ENCODE measurements around the gene VPS35. TPM values are rescaled to one million over a fixed set of nuclear protein-coding genes. Genes with fewer than 3 reads are reported as not detected.

The VPS35 gene
- total RNA-seq, 1 donor from 2014 or later, result 102 TPM

DNA sequence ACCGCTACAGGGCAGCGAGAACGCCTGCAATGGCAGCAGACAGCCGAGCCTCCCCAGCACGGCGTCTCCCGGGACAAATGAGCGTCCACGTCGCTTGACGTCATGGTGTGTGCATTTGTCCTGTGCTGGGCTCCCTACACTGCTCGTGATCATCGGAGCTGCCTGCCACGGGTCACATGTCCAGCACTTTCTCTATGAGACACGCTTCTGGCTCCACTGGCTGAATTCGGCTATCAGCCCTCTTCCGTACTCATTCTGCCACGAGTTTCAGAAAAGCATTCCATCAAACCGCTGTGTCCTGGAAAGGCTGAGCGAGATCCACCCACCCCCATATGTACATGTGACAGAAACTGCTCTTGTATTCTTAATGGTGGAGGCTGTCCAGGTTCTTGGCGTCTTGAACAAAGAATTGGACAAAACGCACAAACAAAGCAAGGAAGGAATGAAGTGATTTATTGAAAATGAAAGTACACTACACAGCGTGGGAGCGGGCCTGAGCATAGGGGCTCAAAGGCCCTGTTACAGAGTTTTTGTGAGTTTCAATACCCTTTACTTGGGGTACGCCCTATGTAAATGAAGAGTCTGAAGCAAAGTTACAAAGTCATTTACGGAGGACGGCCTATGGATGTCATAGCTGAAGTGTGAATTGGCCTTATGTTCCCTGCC is 39.3 kb downstream of the VPS35 start:
- no peak overlapping the region for H3K4me3 Mint-ChIP-seq
- H3K9me3 Mint-ChIP-seq, result no peaks in the 10 kb centered on the region
- H3K27me3 Mint-ChIP-seq (ENCODE audit: low read depth), result no peaks in the 10 kb centered on the region
- DNase-seq (ENCODE audit: low read depth, low spot score), result no peak
- H3K4me1 Mint-ChIP-seq, result peaks cover 16% of the 10 kb centered on the region
- H3K27ac Mint-ChIP-seq (ENCODE audit: unreplicated experiment), result no peak overlapping the region
- TF ChIP-seq, protein P1, sequence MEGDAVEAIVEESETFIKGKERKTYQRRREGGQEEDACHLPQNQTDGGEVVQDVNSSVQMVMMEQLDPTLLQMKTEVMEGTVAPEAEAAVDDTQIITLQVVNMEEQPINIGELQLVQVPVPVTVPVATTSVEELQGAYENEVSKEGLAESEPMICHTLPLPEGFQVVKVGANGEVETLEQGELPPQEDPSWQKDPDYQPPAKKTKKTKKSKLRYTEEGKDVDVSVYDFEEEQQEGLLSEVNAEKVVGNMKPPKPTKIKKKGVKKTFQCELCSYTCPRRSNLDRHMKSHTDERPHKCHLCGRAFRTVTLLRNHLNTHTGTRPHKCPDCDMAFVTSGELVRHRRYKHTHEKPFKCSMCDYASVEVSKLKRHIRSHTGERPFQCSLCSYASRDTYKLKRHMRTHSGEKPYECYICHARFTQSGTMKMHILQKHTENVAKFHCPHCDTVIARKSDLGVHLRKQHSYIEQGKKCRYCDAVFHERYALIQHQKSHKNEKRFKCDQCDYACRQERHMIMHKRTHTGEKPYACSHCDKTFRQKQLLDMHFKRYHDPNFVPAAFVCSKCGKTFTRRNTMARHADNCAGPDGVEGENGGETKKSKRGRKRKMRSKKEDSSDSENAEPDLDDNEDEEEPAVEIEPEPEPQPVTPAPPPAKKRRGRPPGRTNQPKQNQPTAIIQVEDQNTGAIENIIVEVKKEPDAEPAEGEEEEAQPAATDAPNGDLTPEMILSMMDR (conservative IDR thresholded peaks at IDR 0.05), result no peak
- H3K36me3 Mint-ChIP-seq (ENCODE audit: low read depth), result peaks cover 11% of the 10 kb centered on the region

DNA sequence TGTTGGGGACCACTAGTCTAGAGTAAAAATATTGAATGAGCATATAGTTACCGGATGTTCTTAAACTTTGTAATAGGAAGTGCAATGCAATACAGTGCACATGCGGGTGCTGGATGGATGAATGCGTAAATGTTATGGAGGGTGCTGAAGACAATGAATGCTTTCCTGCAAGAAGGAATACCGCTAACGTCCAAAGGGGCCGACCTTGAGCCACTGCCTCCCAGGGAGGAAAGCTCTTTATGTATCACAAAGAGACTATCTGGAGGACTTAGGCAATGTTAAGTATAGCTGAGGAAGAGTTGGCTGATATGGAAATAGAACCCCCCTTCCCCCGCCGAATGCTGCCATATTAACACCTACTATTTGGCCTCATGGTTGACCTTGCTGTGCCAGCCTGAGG is 40.3 kb downstream of the VPS35 start:
- TF ChIP-seq, protein P1 (conservative IDR thresholded peaks at IDR 0.05), result no peak
- H3K36me3 Mint-ChIP-seq (ENCODE audit: low read depth), result peaks cover 15% of the 10 kb centered on the region
- no peak for DNase-seq (ENCODE audit: low read depth, low spot score)
- H3K27ac Mint-ChIP-seq (ENCODE audit: unreplicated experiment), result no peak overlapping the region
- peaks cover under 1% of the 10 kb centered on the region for H3K9me3 Mint-ChIP-seq
- no peak overlapping the region for H3K4me3 Mint-ChIP-seq
- H3K27me3 Mint-ChIP-seq (ENCODE audit: low read depth), result no peaks in the 10 kb centered on the region
- peaks cover 16% of the 10 kb centered on the region for H3K4me1 Mint-ChIP-seq

DNA sequence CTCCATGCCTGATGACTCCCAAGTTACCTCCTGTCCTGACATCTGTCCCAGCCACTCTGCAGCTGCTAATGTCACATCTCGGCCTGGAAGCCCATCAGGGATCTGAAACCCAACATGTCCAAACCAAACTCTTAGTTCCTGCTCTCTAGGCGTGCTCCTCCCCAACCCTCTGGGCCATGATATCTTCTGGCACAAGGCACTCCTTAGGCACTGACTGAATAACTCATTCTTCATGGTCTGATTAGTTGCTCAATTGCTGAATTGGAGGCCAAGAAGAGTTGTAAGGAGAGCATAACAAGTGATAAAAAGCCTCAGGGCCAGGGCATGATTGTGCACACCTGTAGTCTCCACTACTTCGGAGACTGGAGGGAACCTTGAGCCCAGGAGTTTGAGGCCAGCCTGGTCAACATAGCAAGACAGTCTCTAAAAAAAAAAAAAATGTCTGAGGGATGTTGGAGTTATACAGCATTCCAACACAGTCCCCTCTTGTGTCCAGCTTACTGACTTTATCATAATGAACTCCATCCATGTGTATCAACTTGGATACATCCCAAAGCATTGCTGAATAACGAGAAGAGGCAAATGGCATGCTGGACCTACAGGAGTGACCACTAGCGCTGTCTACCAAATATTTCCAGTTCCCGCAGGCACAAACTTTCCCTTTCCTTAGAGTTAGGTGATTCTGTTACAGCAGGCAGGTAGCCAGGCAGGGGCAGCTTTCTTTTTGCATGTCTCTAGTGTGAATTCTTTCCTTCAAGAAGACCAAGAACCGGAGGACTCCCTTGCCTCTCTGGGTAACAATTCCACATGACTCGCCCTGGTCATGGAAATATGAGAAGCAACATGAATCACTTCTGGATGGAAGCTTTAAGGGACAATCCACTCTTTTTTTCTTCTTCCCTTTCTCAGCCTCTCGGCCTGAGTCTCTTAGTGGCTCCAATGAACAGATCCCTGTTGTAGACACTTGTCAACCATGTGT is 49.7 kb downstream of the VPS35 start:
- Mint-ChIP-seq H3K4me3 (no peak overlapping the region), H3K4me1 (no peaks in the 10 kb centered on the region), H3K9me3 (peaks cover 6% of the 10 kb centered on the region), H3K36me3 (ENCODE audit: low read depth) (peaks cover 9% of the 10 kb centered on the region), H3K27me3 (ENCODE audit: low read depth) (peaks cover 9% of the 10 kb centered on the region), H3K27ac (ENCODE audit: unreplicated experiment) (no peak overlapping the region)
- TF ChIP-seq, protein P1 (conservative IDR thresholded peaks at IDR 0.05), result no peak
- no peak for DNase-seq (ENCODE audit: low read depth, low spot score)

DNA sequence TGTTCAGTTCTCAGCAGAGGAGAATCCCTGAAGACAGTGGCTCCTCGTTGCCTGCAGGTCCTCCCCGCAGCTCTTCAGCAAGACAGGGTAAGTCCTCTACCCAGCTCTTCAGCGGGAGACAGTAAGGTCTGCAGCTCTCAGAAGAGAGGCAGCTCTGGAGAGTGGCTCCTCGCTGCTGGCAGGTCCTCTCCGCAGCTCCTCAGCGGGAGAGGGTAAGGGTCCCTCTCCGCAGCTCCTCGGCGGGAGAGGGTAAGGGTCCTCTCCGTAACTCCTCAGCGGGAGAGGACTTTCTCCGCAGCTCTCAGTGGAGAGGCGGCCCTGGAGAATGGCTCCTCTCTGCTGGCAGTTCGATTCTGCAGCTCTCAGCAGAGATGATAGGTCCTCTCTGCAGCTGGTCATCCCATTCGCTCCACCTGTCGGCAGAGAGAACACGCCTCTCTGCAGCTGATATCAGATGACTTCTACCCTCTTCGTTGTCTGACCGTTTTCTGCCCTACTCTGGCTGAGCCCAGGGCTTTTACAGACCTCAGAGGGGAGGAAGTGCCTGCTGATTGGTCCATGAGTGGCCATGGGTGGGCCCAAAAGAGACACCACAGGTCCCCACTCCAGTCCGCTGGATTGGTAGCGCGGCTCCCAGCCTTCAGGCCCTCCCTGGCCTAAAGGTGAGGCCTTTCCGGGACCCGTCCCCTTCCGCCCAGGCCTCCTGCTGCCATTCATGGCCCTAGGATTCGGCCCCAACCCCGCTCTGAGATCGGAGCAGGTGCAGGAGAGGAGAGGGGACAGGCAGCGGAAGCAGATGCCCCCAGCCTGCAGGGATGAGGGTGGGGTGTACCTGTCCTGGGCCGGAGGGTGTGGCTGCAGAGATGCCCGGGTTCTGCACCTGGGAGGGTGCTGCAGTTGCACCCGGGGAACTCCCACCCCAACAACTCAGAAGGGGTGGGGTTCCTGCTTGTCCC is 55.9 kb downstream of the VPS35 start:
- TF ChIP-seq, protein P1 (conservative IDR thresholded peaks at IDR 0.05), result no peak
- no peak for DNase-seq (ENCODE audit: low read depth, low spot score)
- Mint-ChIP-seq H3K4me3 (no peak overlapping the region), H3K27me3 (ENCODE audit: low read depth) (peaks cover 25% of the 10 kb centered on the region), H3K27ac (ENCODE audit: unreplicated experiment) (no peak overlapping the region), H3K9me3 (no peaks in the 10 kb centered on the region), H3K36me3 (ENCODE audit: low read depth) (no peaks in the 10 kb centered on the region), H3K4me1 (peaks cover 17% of the 10 kb centered on the region)

Measured in neural crest cell (in vitro differentiated cells).